Stomach smooth muscle (tissue), 2 donors: ENCODE results near the gene TIMM21.

Experiments
- H3K27ac ChIP-seq: one replicate; pipeline ENCODE4 v1.7.0; 2013; ENCODE audit warnings: mild to moderate bottlenecking, low read length, inconsistent platforms
- H3K27me3 ChIP-seq, 2 donors: one replicate each; pipeline ENCODE4 v1.7.0; 2013; ENCODE audit warnings: low read length in 2 of 2; ENCODE audit not compliant: insufficient read depth in 2 of 2, control insufficient read depth in 1 of 2
- H3K36me3 ChIP-seq, 2 donors: one replicate each; pipeline ENCODE4 v1.7.0; 2013; ENCODE audit warnings: low read length in 2 of 2; ENCODE audit not compliant: control insufficient read depth in 2 of 2, insufficient read depth in 2 of 2
- H3K4me1 ChIP-seq: one replicate; pipeline ENCODE4 v1.7.0; 2013; ENCODE audit warnings: low read length; ENCODE audit not compliant: control insufficient read depth, insufficient read depth
- H3K4me3 ChIP-seq, 2 donors: one replicate each; pipeline ENCODE4 v1.7.0; 2013; ENCODE audit warnings: low read length in 2 of 2
- H3K9ac ChIP-seq, 2 donors: one replicate each; pipeline ENCODE4 v1.7.0; 2013; ENCODE audit warnings: low read length in 2 of 2, mild to moderate bottlenecking in 1 of 2
- H3K9me3 ChIP-seq, 2 donors: one replicate each; pipeline ENCODE4 v1.7.0; 2013; ENCODE audit warnings: low read length in 2 of 2; ENCODE audit not compliant: control insufficient read depth in 2 of 2
- donor health status: healthy.
- donor health status: Pancreatic carcinoma.

Gene TIMM21

DNA sequence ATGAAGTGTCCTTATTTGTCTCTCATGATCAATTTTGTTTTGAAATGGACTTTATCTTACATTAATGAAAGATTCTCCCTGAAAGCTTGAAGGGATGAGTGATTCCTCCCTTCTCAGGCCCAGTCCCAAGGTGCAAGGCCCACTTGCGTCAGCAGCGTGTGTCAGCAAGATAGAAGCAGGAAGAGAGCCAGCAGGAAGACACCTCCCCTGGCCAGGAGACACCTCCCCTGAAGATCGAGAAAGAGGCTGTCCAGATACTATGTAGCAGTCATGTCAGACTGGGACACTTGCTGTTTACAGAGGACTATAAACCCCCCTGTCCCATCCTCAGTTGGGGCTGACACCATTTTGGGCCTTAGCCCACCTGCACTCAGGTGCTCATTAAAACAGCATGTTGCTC is 38.3 kb downstream of the TIMM21 start:
- H3K9me3 ChIP-seq: peaks cover 0 to 3% of the 10 kb centered on the region in 2 donors
- no peak overlapping the region for H3K9ac ChIP-seq
- no peak overlapping the region for H3K4me3 ChIP-seq
- H3K27me3 ChIP-seq: peaks cover 0 to 11% of the 10 kb centered on the region in 2 donors
- H3K36me3 ChIP-seq: no peaks in the 10 kb centered on the region
- no peaks in the 10 kb centered on the region for H3K4me1 ChIP-seq
- H3K27ac ChIP-seq: no peak overlapping the region

GRCh38 chr18:74190086-74190485 is 41.8 kb downstream of the TIMM21 start:
- Histone ChIP-seq H3K27me3 (peaks cover 0 to 13% of the 10 kb centered on the region in 2 donors), H3K36me3 (no peaks in the 10 kb centered on the region), H3K27ac (no peak overlapping the region), H3K4me1 (no peaks in the 10 kb centered on the region), H3K9ac (no peak overlapping the region), H3K4me3 (no peak overlapping the region), H3K9me3 (no peaks in the 10 kb centered on the region)

- no peak overlapping the region for H3K9ac ChIP-seq
- no peak overlapping the region for H3K27ac ChIP-seq
- no peaks in the 10 kb centered on the region for H3K4me1 ChIP-seq
- no peak overlapping the region for H3K4me3 ChIP-seq
- H3K36me3 ChIP-seq: no peaks in the 10 kb centered on the region
- peaks cover 0 to 13% of the 10 kb centered on the region in 2 donors for H3K27me3 ChIP-seq
- H3K9me3 ChIP-seq: no peaks in the 10 kb centered on the region
Observed at GRCh38 chr18:74191577-74191976, 43.3 kb downstream of the TIMM21 start.

DNA sequence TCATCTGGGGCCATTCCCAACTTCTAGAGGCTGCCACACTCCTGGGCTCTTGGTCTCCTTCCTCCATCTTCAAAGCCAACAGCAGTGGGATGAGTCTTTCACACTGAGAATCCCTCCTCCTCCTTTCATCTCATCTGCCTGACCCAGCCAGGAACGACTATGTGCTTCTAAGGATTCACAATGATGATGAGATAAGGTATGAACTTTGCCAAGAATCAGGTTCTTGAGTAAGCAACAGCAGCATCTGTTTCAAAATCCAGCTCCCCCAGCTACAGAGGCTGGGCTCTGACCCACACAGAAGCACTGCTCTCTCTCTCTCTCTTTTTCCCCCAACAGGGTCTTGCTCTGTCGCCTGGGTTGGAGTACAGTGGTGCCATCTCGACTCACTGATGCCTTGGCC is 46.4 kb downstream of the TIMM21 start:
- Histone ChIP-seq H3K27me3 (peaks cover 0 to 10% of the 10 kb centered on the region in 2 donors), H3K9me3 (no peaks in the 10 kb centered on the region), H3K36me3 (no peaks in the 10 kb centered on the region), H3K27ac (no peak overlapping the region), H3K4me3 (no peak overlapping the region), H3K4me1 (no peaks in the 10 kb centered on the region), H3K9ac (no peak overlapping the region)

- Histone ChIP-seq H3K36me3 (no peaks in the 10 kb centered on the region), H3K4me1 (no peaks in the 10 kb centered on the region), H3K27ac (no peak overlapping the region), H3K9me3 (no peaks in the 10 kb centered on the region), H3K4me3 (peak overlapping the region; percentile 29 to 36), H3K9ac (peak overlapping the region in 1 of 2 donors; percentile 6), H3K27me3 (peaks cover 0 to 6% of the 10 kb centered on the region in 2 donors)
Observed at GRCh38 chr18:74196220-74197119, 48.1 kb downstream of the TIMM21 start.

- H3K4me3 ChIP-seq: no peak overlapping the region
- H3K27ac ChIP-seq: no peak overlapping the region
- peaks cover 0 to 6% of the 10 kb centered on the region in 2 donors for H3K27me3 ChIP-seq
- H3K9me3 ChIP-seq: no peaks in the 10 kb centered on the region
- no peaks in the 10 kb centered on the region for H3K4me1 ChIP-seq
- H3K9ac ChIP-seq: no peak overlapping the region
- no peaks in the 10 kb centered on the region for H3K36me3 ChIP-seq
Observed at GRCh38 chr18:74197705-74198341, 49.5 kb downstream of the TIMM21 start.

DNA sequence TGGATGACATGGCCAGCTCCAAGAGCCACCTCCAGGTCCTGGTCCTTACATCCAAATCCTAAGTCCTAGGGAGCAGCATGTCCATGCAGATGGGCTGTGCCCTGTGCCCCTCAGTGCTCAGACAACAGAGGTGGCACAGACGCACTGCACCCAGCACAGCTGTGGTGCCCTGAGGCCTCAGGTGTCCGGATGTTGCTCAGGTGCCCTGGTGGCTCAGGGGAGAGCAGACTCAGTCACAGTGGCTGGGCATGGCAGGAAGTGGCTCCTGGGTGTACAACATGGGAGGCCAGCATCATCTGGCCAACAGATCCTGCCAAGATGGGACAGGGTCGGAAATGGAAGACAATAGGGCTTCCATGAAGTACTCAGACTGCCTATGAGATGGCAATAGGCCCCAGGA is 50.1 kb downstream of the TIMM21 start:
- Histone ChIP-seq H3K27ac (no peak overlapping the region), H3K27me3 (peaks cover 0 to 6% of the 10 kb centered on the region in 2 donors)

GRCh38 chr18:74200780-74201179 is 52.5 kb downstream of the TIMM21 start:
- Histone ChIP-seq H3K4me1 (no peaks in the 10 kb centered on the region), H3K9ac (no peak overlapping the region), H3K27me3 (no peaks in the 10 kb centered on the region), H3K36me3 (no peaks in the 10 kb centered on the region), H3K27ac (no peak overlapping the region), H3K9me3 (no peaks in the 10 kb centered on the region), H3K4me3 (no peak overlapping the region)

More for the DNA sequence above, 50.1 kb downstream of the TIMM21 start:
- no peak overlapping the region for H3K4me3 ChIP-seq
- H3K9me3 ChIP-seq: no peaks in the 10 kb centered on the region
- H3K36me3 ChIP-seq: no peaks in the 10 kb centered on the region
- no peaks in the 10 kb centered on the region for H3K4me1 ChIP-seq
- no peak overlapping the region for H3K9ac ChIP-seq

DNA sequence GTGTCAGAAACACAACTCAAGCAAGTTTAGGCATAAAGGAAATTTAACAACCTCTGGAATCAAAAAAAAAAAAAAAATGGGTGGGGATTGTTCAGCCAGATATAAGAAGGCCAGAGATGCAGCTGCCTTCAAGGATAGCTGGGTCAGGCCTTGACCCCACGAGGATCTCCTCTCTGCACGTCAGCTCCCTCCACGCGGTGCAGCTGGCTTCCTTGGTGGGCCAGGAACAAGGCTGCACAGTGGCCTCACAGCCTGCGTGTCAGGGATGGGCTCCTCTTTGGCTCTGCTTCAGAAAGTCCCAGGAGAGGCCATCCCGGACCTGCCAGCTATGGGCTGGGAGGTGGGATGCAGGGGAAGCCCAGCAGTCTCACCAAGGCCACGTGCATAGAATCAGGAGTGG is 55.5 kb downstream of the TIMM21 start:
- no peak overlapping the region for H3K4me3 ChIP-seq
- H3K9me3 ChIP-seq: no peaks in the 10 kb centered on the region
- H3K27me3 ChIP-seq: no peaks in the 10 kb centered on the region
- H3K9ac ChIP-seq: no peak overlapping the region
- H3K36me3 ChIP-seq: no peaks in the 10 kb centered on the region
- no peaks in the 10 kb centered on the region for H3K4me1 ChIP-seq
- no peak overlapping the region for H3K27ac ChIP-seq

DNA sequence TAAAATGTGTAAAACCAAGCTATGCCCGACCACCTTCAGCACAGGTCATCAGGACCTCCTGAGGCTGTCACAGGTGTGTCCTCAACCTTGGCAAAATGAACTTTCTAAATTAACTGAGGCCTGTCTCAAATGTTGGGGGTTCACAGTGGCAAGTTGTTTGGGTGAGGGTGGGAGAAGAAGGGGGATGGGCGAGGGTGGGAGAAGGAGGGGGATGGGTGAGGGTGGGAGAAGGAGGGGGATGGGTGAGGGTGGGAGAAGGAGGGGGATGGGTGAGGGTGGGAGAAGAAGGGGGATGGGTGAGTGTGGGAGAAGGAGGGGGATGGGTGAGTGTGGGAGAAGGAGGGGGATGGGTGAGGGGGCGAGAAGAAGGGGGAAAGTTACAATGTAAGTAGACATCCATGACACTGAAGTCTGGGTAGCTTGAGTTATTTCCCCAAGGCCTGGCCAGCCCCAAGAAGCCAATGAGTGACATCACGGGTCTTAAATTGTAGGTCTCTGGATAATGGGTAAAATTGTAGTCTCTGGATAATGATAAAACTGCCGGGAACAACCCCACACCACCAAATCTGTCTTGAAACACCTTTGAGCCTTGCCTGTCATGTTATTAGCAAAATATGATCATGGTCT is 56.3 kb downstream of the TIMM21 start:
- H3K4me1 ChIP-seq: no peaks in the 10 kb centered on the region
- no peak overlapping the region for H3K4me3 ChIP-seq
- no peaks in the 10 kb centered on the region for H3K27me3 ChIP-seq
- H3K36me3 ChIP-seq: no peaks in the 10 kb centered on the region
- no peaks in the 10 kb centered on the region for H3K9me3 ChIP-seq
- H3K27ac ChIP-seq: no peak overlapping the region
- no peak overlapping the region for H3K9ac ChIP-seq
